ENCODE data around the gene LGALS7B. TPM values are rescaled to one million over a fixed set of nuclear protein-coding genes. Genes with fewer than 3 reads are reported as not detected.
"Not testable (repeated sequence)": the region's sequence is repeated elsewhere in the genome, so short reads cannot be mapped to it uniquely, and the experiment has no call there.

The LGALS7B gene
- total RNA-seq, 1 donor from 2014 or later, result not detected

DNA sequence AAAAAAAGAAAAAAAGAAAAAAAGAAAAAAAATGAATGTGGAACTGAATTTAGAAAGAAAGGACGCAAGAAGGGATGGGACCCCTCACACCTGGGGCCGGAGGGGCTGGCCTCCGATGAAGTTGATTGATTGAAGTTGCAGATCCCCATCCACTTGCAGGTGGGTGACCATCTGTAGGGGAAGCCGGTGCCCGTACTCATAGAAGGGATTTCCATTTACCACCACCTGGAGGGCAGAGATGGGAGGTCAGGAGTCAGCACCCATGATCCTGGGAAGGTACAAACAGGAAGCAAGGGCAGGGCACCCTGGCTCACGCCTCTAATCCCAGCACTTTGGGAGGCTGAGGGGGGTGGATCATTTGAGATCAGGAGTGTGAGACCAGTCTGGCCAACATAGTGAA lies 17.4 kb downstream of the LGALS7B start:
- peaks cover 6% of the 10 kb centered on the region for H3K36me3 Mint-ChIP-seq (ENCODE audit: unreplicated experiment)

DNA sequence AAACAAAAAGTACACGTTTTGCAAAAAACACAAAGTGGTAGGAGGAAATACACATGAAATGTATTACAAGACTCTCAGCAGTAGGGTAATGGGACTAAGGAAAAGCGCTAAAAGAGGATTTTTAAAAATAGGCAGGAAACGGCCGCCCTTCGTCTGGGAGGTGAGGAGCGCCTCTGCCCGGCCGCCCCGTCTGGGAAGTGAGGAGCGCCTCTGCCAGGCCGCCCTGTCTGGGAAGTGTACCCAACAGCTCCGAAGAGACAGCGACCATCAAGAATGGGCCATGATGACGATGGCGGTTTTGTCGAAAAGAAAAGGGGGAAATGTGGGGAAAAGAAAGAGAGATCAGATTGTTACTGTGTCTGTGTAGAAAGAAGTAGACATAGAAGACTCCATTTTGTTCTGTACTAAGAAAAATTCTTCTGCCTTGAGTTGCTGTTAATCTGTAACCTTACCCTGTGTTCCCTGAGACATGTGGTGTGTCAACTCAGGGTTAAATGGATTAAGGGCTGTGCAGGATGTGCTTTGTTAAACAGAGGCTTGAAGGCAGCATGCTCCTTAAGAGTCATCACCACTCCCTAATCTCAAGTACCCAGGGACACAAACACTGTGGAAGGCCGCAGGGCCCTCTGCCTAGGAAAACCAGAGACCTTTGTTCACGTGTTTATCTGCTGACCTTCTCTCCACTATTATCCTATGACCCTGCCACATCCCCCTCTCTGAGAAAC lies 18.5 kb downstream of the LGALS7B start:
- H3K27ac Mint-ChIP-seq (ENCODE audit: unreplicated experiment), result peak overlapping the region; percentile 70
- H3K4me1 Mint-ChIP-seq (ENCODE audit: low read depth, unreplicated experiment); H3K4me3 Mint-ChIP-seq (ENCODE audit: unreplicated experiment); H3K9me3 Mint-ChIP-seq (ENCODE audit: unreplicated experiment); DNase-seq; H3K27me3 Mint-ChIP-seq (ENCODE audit: unreplicated experiment); H3K36me3 Mint-ChIP-seq (ENCODE audit: unreplicated experiment): not testable (repeated sequence)

More for the DNA sequence above, 17.4 kb downstream of the LGALS7B start:
- Mint-ChIP-seq H3K27me3 (ENCODE audit: unreplicated experiment) (peaks cover 1% of the 10 kb centered on the region), H3K4me3 (ENCODE audit: unreplicated experiment) (no peak overlapping the region), H3K27ac (ENCODE audit: unreplicated experiment) (no peak overlapping the region), H3K9me3 (ENCODE audit: unreplicated experiment) (peaks cover 5% of the 10 kb centered on the region), H3K4me1 (ENCODE audit: low read depth, unreplicated experiment) (no peaks in the 10 kb centered on the region)
- no peak for TF ChIP-seq CTCF (IDR thresholded peaks at IDR 0.05; ENCODE audit: partially characterized antibody, unreplicated experiment)
- DNase-seq, result no peak

- Mint-ChIP-seq H3K36me3 (ENCODE audit: unreplicated experiment) (peaks cover 6% of the 10 kb centered on the region), H3K27me3 (ENCODE audit: unreplicated experiment) (peaks cover 5% of the 10 kb centered on the region), H3K27ac (ENCODE audit: unreplicated experiment) (no peak overlapping the region), H3K4me1 (ENCODE audit: low read depth, unreplicated experiment) (no peaks in the 10 kb centered on the region), H3K4me3 (ENCODE audit: unreplicated experiment) (no peak overlapping the region), H3K9me3 (ENCODE audit: unreplicated experiment) (peaks cover 5% of the 10 kb centered on the region)
- TF ChIP-seq CTCF (IDR thresholded peaks at IDR 0.05; ENCODE audit: partially characterized antibody, unreplicated experiment), result no peak
- DNase-seq, result no peak
These were observed 19.7 kb downstream of the LGALS7B start for GRCh38 chr19:38808741-38809140.

DNA sequence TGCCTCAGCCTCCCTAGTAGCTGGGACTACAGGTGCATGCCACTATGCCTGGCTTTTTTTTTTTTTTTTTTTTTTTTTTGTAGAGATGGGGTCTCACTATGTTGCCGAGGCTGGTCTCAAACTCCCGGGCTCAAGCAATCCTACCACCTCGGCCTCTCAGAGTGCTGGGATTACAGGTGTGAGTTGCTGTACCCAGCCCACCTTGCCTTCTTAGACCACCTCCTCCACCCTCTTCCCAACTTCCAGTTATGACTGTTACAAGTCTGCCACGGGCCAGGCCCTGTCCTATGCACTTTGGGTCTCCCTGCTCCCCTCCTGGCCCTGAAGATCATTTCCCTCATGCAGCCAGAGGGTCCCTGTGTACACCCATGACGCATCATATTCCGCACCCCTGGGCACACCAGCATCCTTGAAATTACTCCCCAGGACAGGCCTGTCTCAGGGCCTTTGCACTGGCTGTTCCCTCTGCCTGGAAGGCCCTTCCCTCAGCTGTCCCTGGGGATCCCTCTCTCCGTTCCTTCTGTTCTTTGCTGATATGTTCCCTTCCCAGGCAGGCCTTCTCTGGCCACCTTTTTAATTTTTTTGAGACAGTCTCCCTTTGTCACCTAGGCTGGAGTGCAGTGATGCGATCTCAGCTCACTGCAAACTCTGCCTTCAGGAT lies 20.7 kb downstream of the LGALS7B start:
- Mint-ChIP-seq H3K36me3 (ENCODE audit: unreplicated experiment) (peaks cover 6% of the 10 kb centered on the region), H3K27ac (ENCODE audit: unreplicated experiment) (no peak overlapping the region), H3K27me3 (ENCODE audit: unreplicated experiment) (peaks cover 5% of the 10 kb centered on the region), H3K4me1 (ENCODE audit: low read depth, unreplicated experiment) (no peaks in the 10 kb centered on the region), H3K4me3 (ENCODE audit: unreplicated experiment) (no peak overlapping the region), H3K9me3 (ENCODE audit: unreplicated experiment) (peaks cover 5% of the 10 kb centered on the region)
- TF ChIP-seq CTCF (IDR thresholded peaks at IDR 0.05; ENCODE audit: partially characterized antibody, unreplicated experiment), result no peak
- no peak for DNase-seq

- no peaks in the 10 kb centered on the region for H3K4me1 Mint-ChIP-seq (ENCODE audit: low read depth, unreplicated experiment)
- peaks cover 5% of the 10 kb centered on the region for H3K27me3 Mint-ChIP-seq (ENCODE audit: unreplicated experiment)
- peaks cover 3% of the 10 kb centered on the region for H3K36me3 Mint-ChIP-seq (ENCODE audit: unreplicated experiment)
- DNase-seq, result no peak
- TF ChIP-seq CTCF (IDR thresholded peaks at IDR 0.05; ENCODE audit: partially characterized antibody, unreplicated experiment), result no peak
- H3K4me3 Mint-ChIP-seq (ENCODE audit: unreplicated experiment), result no peak overlapping the region
- no peak overlapping the region for H3K27ac Mint-ChIP-seq (ENCODE audit: unreplicated experiment)
- peaks cover 5% of the 10 kb centered on the region for H3K9me3 Mint-ChIP-seq (ENCODE audit: unreplicated experiment)
These were observed 23.2 kb downstream of the LGALS7B start for GRCh38 chr19:38812009-38812840.

Measured in glutamatergic neuron (in vitro differentiated cells).